Neuron (in vitro differentiated cells): ENCODE measurements around the gene KCNC2.
A peak's percentile ranks its signal among the peaks of the same experiment; 100 is the strongest.

Source experiments
- H2AFZ ChIP-seq: one replicate; pipeline ENCODE4 v1.6.1; 2013; ENCODE audit warnings: low read depth, mild to moderate bottlenecking, inconsistent platforms, low read length, moderate library complexity
- H3K27me3 ChIP-seq: one replicate; pipeline ENCODE4 v1.6.1; 2013; ENCODE audit warnings: low read length; ENCODE audit not compliant: insufficient read depth
- H3K36me3 ChIP-seq: one replicate; pipeline ENCODE4 v1.6.1; 2013; ENCODE audit warnings: low read length; ENCODE audit not compliant: insufficient read depth
- H3K4me1 ChIP-seq: one replicate; pipeline ENCODE4 v1.6.1; 2013; ENCODE audit warnings: low read length; ENCODE audit not compliant: insufficient read depth
- H3K4me3 ChIP-seq: 2 replicates; pipeline ENCODE4 v1.5.1; 2013; ENCODE audit warnings: mild to moderate bottlenecking, low read length, moderate library complexity
- H3K9me3 ChIP-seq: one replicate; pipeline ENCODE4 v1.6.1; 2013; ENCODE audit warnings: low read length

The KCNC2 gene

DNA sequence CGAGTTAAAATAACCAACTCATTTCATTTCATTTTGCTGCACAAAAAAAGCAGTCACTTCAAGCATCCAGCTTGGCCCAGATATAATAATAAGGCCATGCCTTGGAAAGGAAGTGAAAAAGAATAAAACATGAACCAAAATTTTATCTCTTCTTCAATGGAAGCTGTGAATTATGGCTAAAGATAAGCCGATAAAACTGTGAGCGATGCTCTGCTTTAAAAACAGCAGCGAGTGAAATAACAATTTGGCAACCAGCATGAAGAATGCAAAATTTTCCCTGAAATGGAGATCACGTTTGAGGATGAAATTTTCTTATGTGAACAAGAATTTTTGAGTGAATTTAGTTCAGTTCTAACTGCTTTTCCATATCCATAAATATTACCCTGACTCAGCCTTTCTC, 70.4 kb downstream of the KCNC2 start:
- no peaks in the 10 kb centered on the region for H3K9me3 ChIP-seq
- no peak overlapping the region for H2AFZ ChIP-seq
- no peaks in the 10 kb centered on the region for H3K27me3 ChIP-seq
- no peaks in the 10 kb centered on the region for H3K4me1 ChIP-seq
- H3K4me3 ChIP-seq, result no peak overlapping the region
- no peaks in the 10 kb centered on the region for H3K36me3 ChIP-seq

DNA sequence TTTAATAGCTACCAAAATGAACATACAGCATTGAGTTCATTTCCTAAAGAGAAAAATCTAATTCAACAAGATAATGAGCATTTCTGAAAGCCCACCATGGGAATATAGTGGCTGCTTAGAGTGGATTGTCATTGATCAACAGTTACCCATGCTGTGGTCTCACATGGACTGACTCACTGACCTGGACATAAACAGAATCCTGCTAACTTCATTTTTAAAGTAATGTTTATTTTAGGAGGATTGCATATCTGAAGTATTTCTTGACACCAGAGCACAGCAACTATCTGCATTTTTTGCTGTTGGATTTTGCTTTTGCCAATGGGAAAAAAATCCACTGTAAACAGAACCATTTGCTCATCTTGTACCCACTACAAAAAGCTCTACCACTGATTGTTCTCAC, 71.7 kb downstream of the KCNC2 start:
- Histone ChIP-seq H3K4me1 (no peaks in the 10 kb centered on the region), H3K27me3 (no peaks in the 10 kb centered on the region), H3K36me3 (no peaks in the 10 kb centered on the region), H2AFZ (no peak overlapping the region), H3K4me3 (no peak overlapping the region), H3K9me3 (no peaks in the 10 kb centered on the region)

DNA sequence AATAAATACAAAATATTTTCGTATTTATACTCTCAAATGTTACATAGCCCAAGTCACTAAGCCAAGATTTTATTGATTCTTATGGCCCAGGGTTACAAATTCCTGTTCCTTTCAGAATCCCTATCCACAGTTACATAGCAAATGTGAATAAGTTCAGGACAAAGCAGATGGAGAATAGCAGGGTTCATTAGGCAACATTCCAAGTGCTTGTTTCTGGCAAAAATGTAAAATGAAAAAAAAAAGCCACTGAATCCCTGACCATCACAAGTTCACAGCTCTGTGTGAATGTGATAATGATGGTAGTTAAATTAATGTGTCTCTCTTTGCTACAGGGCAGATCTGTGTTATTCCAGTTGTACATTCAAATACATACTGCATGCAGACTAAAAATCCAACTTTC, 74.6 kb downstream of the KCNC2 start:
- Histone ChIP-seq H3K4me3 (no peak overlapping the region), H2AFZ (no peak overlapping the region), H3K9me3 (no peaks in the 10 kb centered on the region), H3K36me3 (no peaks in the 10 kb centered on the region), H3K27me3 (no peaks in the 10 kb centered on the region), H3K4me1 (no peaks in the 10 kb centered on the region)

DNA sequence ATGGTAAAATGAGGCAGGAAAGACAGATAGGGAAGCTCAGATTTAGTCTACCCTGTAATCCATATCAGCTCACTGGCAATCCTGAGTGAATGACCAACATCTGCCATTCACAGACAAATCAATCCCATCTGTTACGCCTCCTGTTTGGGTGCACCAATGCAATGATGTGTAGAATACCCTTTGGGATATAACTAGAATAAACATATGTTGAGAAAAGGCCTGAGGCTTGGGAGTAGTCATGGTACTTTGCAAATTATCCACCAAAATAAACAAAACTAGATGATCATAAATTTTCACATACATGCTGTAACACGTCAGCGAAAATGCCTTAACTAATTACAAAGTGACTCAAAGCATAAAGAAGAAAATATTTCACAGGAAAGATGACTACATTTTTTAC, 78.8 kb downstream of the KCNC2 start:
- H3K27me3 ChIP-seq, result no peaks in the 10 kb centered on the region
- peaks cover 6% of the 10 kb centered on the region for H3K4me1 ChIP-seq
- no peaks in the 10 kb centered on the region for H3K36me3 ChIP-seq
- no peak overlapping the region for H3K4me3 ChIP-seq
- no peaks in the 10 kb centered on the region for H3K9me3 ChIP-seq
- no peak overlapping the region for H2AFZ ChIP-seq

DNA sequence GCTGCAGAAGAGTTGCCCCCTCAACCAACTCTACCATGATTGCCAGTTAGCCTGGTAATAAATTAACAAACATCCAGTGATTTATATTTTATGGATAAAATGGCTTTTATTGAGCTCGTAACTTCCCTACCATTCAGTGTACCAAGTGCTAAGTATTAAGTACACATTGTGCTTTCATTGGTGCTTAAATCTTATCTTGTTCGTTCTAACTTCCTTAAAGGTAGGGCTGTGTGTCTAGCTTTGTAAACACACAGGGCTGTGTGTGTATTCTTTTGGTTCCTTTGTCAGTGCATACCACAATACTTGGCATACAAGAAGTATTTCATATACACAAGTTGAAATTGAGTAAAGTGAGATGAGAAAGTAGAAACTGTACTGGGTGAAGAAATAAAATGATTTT, 80.4 kb downstream of the KCNC2 start:
- Histone ChIP-seq H3K9me3 (no peaks in the 10 kb centered on the region), H3K4me1 (peaks cover 6% of the 10 kb centered on the region), H3K27me3 (no peaks in the 10 kb centered on the region), H3K36me3 (no peaks in the 10 kb centered on the region), H2AFZ (no peak overlapping the region), H3K4me3 (no peak overlapping the region)

DNA sequence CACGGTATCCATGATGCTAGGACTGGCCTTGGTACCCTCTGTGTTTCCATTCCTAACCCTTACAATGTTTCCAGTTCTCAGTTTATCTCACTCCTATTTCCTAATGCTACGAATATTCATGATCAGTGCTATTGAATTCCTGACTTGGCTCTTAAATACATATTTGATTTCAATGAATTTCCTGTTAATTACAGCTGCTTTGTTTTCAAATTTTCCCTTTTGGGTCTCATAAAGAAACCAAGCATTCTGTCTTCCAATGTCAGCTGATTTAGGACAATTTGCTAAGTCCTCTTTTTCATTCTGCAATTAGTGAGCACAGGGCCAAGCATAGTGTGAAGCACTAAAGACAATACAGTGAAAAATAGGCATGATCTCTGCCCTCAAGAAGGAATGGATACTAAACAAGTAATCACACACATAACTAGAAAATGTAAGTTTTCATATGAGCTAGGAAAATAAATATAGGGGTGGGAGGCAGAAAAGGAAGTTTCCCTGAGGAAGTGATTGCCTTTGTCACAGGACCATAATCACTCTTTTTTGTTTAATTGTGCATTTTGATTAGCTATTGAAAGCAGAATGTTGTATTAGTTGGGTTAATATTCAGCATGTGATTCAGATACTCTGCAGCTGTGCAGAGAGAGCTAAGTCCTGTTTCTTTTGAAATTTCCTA, 88.5 kb downstream of the KCNC2 start:
- H3K9me3 ChIP-seq, result no peaks in the 10 kb centered on the region
- no peaks in the 10 kb centered on the region for H3K36me3 ChIP-seq
- no peak overlapping the region for H3K4me3 ChIP-seq
- peak overlapping the region; percentile 2 for H2AFZ ChIP-seq
- no peaks in the 10 kb centered on the region for H3K27me3 ChIP-seq
- H3K4me1 ChIP-seq, result peaks cover 10% of the 10 kb centered on the region

DNA sequence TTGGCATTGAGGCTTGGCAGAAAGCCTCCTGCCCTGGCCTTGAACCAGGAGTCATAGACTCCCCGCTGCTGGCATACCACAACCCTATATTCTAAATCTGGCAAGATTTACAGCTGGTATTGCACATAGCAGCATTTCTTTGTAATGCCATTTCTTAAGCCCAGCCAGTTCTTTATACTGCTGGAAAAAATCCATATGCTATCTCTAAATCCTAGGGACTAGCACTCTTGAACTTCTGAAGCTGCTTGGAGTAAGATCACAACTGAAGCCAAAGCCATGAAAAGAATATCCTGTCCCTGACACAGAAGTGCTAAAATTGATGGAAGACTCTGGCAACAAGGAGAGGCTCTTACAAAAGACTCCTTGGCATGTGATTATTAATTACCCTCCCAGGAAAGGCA, 89.3 kb downstream of the KCNC2 start:
- H3K27me3 ChIP-seq, result no peaks in the 10 kb centered on the region
- H3K36me3 ChIP-seq, result no peaks in the 10 kb centered on the region
- peaks cover 13% of the 10 kb centered on the region for H3K4me1 ChIP-seq
- H2AFZ ChIP-seq, result no peak overlapping the region
- H3K9me3 ChIP-seq, result no peaks in the 10 kb centered on the region
- no peak overlapping the region for H3K4me3 ChIP-seq

DNA sequence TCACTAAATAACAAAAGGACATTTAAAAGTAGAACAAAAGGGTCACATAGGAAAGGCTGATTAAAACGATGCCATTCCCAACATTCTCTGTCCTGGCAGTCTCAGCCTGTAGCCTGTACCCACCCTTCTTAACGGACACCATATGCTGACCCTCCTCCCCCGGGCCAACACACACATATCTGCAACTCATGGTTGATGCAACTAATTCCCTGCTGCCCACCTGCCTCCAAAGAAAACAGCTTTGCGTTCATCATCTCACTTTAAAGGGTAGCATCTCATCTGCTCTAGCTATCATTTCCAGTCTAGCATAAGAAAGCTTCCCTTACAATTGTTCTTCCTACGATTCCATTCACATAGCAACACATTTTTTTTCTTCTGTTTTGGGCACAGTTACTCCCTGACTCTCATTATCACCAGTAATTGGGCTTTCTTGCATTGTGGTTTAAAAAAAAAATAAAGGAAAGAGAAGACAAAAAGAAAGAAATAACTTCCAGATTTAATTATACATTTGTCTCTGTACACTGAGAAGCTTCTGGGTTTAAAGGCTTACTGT, 92.9 kb downstream of the KCNC2 start:
- H3K36me3 ChIP-seq, result no peaks in the 10 kb centered on the region
- H3K4me1 ChIP-seq, result peaks cover 13% of the 10 kb centered on the region
- H3K9me3 ChIP-seq, result no peaks in the 10 kb centered on the region
- H2AFZ ChIP-seq, result no peak overlapping the region
- H3K27me3 ChIP-seq, result no peaks in the 10 kb centered on the region
- no peak overlapping the region for H3K4me3 ChIP-seq

DNA sequence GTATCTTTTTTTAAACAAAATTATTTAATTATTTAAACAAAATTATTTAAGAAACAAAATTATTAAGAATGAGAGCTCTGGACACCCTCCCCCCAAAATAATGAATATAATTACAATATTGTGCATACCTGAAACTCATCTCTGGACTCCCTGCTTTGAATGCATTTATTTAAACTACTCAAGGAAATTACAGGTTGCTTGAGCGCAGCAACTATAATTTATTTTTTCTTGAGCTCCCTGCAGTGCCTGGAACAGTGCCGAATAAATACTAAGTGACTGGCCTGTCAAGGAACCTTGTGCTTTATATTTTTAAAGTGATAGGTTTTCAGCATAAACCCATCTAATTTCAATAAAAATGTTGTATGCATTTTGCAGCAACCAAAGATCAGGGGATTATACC, 93.9 kb downstream of the KCNC2 start:
- Histone ChIP-seq H3K4me1 (peaks cover 11% of the 10 kb centered on the region), H3K9me3 (no peaks in the 10 kb centered on the region), H3K36me3 (no peaks in the 10 kb centered on the region), H3K27me3 (no peaks in the 10 kb centered on the region), H2AFZ (no peak overlapping the region), H3K4me3 (no peak overlapping the region)

DNA sequence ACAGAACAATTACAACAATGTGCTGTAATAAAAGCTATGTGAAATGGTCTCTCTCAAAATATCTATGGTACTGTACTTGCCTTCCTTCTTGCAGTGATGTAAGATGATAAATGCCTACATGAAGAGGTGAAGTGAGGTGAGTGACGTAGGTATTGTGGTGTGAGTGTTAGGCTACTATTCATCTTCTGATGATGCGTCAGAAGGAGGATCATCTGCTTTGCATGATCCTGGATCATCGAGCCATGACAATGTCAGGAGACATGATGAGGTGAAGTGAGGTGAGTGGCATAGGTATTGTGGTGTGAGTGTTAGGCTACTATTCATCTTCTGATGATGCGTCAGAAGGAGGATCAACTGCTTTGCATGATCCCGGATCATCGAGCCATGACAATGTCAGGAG, 105.8 kb downstream of the KCNC2 start:
- H3K36me3 ChIP-seq, result no peaks in the 10 kb centered on the region
- no peaks in the 10 kb centered on the region for H3K9me3 ChIP-seq
- H3K4me1 ChIP-seq, result peaks cover 4% of the 10 kb centered on the region

DNA sequence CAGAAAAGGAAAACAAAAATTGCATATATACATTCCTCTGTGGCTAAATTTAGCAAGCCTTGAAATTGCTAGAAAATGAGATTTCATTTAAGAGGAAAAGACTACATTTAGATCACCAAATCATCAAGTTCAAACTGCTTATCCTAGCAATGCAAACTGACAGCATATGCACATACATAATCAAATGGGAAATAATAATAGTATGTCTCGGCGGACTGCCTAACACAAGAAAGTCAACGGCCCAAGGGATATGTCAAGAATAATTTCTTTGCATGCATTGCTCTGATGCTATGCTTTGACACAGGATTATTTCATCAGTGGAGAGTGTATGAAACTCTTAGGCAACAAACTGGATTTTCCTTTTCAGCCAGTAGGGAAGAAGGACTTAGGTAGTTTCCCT, 107.9 kb downstream of the KCNC2 start:
- Histone ChIP-seq H2AFZ (no peak overlapping the region), H3K4me1 (peaks cover 5% of the 10 kb centered on the region), H3K4me3 (no peak overlapping the region), H3K36me3 (no peaks in the 10 kb centered on the region), H3K27me3 (no peaks in the 10 kb centered on the region), H3K9me3 (no peaks in the 10 kb centered on the region)

More for the DNA sequence above, 105.8 kb downstream of the KCNC2 start:
- Histone ChIP-seq H3K4me3 (no peak overlapping the region), H3K27me3 (no peaks in the 10 kb centered on the region), H2AFZ (no peak overlapping the region)

DNA sequence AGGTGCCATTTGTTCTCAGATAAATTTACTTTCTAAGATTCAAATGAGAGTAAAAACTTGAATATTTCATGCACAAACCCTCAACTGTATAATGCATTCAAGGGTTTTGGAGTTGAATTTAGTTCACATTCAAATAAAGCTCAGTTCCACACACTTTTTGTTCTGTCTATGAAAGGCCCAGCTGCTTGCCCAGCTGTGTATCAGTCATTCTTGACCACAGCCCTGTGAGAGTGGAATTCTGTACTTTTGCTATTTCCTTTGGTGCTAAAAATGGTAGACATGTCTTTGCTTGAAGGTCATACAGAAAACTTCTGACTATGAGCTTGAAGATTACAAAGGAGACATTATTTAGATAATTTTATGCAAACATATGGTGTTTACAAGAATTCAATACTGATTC, 110.4 kb downstream of the KCNC2 start:
- no peaks in the 10 kb centered on the region for H3K27me3 ChIP-seq
- H3K9me3 ChIP-seq, result no peaks in the 10 kb centered on the region
- H3K4me3 ChIP-seq, result no peak overlapping the region
- peaks cover 5% of the 10 kb centered on the region for H3K4me1 ChIP-seq
- H2AFZ ChIP-seq, result no peak overlapping the region
- no peaks in the 10 kb centered on the region for H3K36me3 ChIP-seq

DNA sequence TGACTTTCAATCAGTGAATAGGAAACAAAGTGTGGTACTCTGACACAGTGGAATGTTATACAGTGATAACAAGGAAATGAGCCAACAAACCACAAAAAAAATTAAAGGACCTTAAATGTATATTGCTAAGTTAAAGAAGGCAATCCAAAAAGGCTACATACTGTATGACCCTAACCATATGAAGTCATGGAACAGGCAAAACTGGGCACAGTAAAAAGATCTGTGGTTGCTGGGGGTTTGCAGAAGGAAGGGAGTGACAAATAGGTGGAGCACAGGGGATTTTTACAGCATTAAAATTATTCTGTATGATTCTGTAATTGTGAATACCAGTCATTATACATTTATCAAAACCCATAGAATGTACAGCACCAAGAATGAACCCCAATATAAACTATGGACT, 112.6 kb downstream of the KCNC2 start:
- no peak overlapping the region for H2AFZ ChIP-seq
- H3K4me3 ChIP-seq, result no peak overlapping the region
- H3K27me3 ChIP-seq, result no peaks in the 10 kb centered on the region
- no peaks in the 10 kb centered on the region for H3K36me3 ChIP-seq
- peaks cover 5% of the 10 kb centered on the region for H3K4me1 ChIP-seq
- H3K9me3 ChIP-seq, result no peaks in the 10 kb centered on the region

DNA sequence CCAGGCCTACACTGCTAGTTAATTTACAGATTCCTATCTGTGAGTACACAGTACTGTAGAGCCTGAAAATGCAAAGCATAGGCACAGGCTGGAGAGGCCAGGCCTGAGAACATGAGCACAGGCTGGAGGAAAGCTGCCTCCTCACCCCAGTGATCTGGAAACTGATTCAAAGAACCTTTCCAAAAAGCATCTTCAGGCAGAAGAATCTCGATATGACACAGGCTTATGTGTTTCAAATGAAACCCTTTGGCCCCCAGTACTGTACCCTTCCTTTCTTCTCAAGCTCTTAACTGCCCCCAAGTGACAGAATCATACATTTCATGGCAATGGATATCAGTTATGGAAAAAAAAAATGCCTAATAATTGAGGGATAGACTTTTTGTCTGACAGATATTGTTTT, 122.0 kb downstream of the KCNC2 start:
- Histone ChIP-seq H3K9me3 (no peaks in the 10 kb centered on the region), H3K4me3 (no peak overlapping the region)

More for the DNA sequence above, 122.0 kb downstream of the KCNC2 start:
- Histone ChIP-seq H3K27me3 (no peaks in the 10 kb centered on the region), H3K36me3 (no peaks in the 10 kb centered on the region), H3K4me1 (no peaks in the 10 kb centered on the region), H2AFZ (no peak overlapping the region)
